GM13976 (cell line): ENCODE data around the gene AMDHD2.

ENCODE experiments used
- DNase-seq: peaks from one replicate; pipeline ENCODE4 v3.0.0; 2012; ENCODE audit warnings: low spot score
- in situ Hi-C: fragments of 300-500 bp; cut with MboI; formaldehyde crosslinking; loops from one replicate; pipeline ENCODE4 v1.12.0; 2022; ENCODE audit warnings: low sequenced_read_pairs, mixed read lengths, inconsistent platforms; ENCODE audit not compliant: unreplicated experiment
- TF ChIP-seq, protein P1 (sequence below): IDR thresholded peaks from 2 replicates; pipeline ENCODE4 v1.5.1; 2012; ENCODE audit warnings: borderline replicate concordance, mild to moderate bottlenecking; ENCODE audit not compliant: insufficient read depth; ENCODE audit errors: extremely low read depth, missing control alignments, control extremely low read depth

The AMDHD2 gene

DNA sequence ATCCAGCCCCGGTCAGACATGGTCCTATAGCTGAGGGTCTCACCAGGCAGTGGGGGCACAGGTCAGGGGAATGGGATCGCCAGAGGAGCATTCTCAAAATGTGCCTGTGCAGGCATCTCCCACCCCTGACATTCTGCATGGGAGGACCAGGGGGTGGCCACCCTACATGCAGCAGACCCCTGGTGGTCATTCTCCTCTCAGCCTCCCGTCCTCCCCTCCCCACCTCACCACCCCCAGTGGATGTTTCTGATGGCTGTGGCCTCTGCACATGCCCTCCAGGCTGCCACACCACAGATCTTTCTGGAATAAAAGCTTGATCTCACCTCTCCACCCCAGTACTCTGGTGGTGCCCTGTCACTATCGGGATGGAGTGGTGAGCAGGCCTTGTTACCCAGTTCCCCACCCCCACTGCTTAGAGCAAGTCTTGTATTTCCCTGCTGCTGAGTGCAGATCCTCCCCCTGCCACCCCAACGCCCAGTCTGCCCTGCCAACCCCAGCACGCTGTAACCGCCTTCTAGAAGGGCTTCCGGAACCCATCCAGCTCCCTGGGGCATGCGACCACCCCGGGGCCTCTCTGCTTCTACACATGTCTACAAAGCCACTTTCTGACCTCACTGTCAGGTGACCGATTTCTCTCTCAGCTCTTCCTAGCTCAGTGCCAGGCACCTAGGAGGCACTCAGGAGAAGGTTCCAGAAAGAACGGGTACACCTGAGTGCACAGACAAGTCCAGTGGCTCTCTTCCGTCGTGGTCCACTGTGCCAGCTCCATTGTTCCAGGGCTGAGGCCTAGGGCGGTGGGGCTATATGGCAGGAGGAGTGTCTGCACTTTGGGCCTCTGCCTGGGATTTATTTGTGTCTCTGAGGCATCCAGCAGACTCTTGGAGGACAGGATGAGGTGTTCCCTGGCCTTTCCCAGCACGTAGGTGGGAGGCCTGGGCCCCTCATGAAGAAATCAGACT, 36.0 kb upstream of the AMDHD2 start:
- in situ Hi-C loops, result loop anchor here (25.0 kb wide), 1 partner anchor 472 kb away; the partner anchor contains the start of genes NPW and ZNF598
- no peak for DNase-seq
- TF ChIP-seq, protein P1, sequence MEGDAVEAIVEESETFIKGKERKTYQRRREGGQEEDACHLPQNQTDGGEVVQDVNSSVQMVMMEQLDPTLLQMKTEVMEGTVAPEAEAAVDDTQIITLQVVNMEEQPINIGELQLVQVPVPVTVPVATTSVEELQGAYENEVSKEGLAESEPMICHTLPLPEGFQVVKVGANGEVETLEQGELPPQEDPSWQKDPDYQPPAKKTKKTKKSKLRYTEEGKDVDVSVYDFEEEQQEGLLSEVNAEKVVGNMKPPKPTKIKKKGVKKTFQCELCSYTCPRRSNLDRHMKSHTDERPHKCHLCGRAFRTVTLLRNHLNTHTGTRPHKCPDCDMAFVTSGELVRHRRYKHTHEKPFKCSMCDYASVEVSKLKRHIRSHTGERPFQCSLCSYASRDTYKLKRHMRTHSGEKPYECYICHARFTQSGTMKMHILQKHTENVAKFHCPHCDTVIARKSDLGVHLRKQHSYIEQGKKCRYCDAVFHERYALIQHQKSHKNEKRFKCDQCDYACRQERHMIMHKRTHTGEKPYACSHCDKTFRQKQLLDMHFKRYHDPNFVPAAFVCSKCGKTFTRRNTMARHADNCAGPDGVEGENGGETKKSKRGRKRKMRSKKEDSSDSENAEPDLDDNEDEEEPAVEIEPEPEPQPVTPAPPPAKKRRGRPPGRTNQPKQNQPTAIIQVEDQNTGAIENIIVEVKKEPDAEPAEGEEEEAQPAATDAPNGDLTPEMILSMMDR, result no peak

DNA sequence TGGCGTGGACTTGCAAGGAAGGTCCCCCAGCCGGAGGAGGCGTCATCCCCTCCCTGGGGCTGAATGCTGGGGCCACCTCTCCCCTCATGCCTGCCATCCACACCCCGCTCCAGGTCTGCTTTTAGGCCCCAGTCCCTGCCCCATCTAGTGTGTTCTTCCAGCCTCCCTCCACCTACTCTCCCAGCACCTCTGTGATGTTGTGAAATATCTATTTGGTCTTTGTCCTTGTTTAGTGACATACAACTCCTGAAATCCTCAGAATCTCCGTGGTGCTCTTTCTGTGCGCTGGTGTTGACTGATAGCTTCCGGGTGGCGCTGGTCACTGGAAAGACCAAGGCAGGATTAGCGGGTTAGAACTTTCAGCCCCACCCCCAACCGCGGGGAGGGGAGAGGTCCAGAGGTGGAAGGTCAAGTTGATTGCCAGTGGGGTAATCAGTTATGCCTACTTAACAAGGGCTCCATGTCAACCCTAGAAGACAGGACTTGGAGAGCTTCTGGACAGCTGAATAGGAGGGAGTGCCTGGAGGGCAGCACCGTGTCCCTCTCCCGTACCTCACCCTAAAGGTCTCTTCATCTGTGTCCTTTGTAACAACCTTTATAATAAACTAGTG, 35.2 kb upstream of the AMDHD2 start:
- in situ Hi-C loops, result loop anchor here (25.0 kb wide), 1 partner anchor 473 kb away; the partner anchor contains the start of genes NPW and ZNF598
- no peak for DNase-seq
- TF ChIP-seq, protein P1, result no peak

DNA sequence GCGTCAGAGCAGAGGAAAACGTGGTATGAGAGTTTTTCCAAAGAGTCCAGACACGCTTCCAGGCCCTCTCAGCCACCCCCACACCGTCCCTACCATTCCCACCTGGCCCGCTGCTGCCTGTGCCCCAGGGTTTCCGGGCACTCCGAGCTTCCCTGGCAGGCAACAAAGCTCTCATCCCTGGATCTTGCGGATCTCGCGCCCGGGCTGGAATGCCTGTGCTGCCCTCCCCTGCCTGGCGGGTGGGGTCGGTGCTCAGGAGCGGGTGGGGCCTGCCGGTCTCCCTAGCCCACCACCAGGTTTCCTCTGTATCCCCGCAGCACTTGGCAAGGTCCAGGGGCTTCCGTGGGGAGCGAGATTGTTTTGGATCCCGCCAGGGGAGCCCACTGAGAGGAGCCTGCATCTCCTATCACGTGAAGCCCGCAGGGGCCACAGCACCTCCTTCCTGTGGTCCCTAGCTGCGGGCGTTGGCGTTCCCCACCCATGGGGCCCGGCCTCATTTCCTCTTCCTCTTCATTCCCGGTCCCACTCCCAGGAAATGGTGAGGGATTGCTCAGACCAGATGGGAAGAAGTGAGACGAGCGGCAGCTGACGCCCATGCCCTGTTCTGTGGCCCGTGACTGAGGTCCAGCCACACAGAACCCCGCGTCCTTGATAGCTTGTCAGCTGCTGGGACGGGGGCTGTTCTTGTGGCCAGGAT, 34.2 kb upstream of the AMDHD2 start:
- in situ Hi-C loops, result loop anchor here (25.0 kb wide), 1 partner anchor 474 kb away; the partner anchor contains the start of genes NPW and ZNF598
- no peak for DNase-seq
- TF ChIP-seq, protein P1, result no peak

DNA sequence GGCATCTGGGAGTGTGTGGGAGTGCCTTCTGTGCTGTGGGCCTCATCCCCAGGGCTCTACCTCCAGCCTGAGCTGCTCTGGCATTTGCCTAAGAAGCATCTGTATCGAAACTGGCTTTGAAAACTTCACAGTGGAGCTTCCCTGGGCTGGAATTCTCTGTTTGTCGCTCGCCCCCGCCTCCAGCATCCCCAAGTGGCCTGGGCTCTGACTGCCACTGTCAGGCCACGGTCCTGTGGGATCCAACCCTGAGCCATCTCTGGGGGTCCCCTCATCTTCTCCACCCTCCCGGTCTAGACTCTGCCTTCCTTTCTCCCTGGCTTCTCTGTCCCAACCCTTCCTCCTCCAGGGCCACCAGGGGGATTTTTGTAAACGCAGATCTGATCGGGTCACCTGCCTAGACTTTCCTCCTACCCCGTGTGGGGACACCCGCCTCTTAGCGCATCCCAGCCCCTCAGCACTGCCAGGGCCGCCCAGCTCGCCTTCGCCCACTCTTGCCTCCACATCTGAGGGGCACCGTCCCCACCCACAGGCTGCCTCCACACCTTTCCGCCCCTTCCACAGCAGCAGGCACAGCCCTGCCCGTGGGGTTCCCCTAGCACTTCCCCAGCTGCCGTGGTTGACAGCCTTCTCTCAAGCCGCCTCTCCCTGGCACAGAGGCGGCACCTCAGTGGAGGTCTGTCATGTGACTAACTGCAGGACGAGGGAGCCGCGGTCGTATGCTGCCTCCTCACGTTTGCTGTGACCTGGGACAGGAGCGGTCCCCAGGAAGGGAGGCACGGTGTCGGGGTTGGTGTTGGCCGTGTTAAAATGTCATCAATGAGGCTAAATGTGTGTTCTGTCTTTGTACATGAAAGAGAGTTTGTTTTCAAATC, 33.3 kb upstream of the AMDHD2 start:
- DNase-seq, result peak; percentile 88
- in situ Hi-C loops, result loop anchor here (25.0 kb wide), 1 partner anchor 475 kb away; the partner anchor contains the start of genes NPW and ZNF598
- TF ChIP-seq, protein P1, result peak; percentile 72

DNA sequence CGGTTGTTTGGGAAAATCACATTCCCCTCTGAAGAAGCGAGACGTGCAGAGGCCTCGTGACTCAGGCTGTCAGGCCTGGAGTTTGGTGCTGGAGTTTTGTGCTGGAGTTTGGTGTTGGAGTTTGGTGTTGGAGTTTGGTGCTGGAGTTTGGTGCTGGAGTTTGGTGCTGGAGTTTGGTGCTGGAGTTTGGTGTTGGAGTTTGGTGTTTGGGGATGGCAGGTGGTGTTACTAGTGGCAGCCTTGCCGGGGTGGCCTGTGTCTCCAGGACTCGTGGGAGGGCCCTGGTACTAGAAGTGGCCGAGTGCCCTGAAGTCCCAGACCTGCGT, 32.7 kb upstream of the AMDHD2 start:
- in situ Hi-C loops, result loop anchor here (25.0 kb wide), 1 partner anchor 475 kb away; the partner anchor contains the start of genes NPW and ZNF598
- DNase-seq, result no peak
- TF ChIP-seq, protein P1, result no peak
